ENCODE measurements around the gene PIGU.

DNA sequence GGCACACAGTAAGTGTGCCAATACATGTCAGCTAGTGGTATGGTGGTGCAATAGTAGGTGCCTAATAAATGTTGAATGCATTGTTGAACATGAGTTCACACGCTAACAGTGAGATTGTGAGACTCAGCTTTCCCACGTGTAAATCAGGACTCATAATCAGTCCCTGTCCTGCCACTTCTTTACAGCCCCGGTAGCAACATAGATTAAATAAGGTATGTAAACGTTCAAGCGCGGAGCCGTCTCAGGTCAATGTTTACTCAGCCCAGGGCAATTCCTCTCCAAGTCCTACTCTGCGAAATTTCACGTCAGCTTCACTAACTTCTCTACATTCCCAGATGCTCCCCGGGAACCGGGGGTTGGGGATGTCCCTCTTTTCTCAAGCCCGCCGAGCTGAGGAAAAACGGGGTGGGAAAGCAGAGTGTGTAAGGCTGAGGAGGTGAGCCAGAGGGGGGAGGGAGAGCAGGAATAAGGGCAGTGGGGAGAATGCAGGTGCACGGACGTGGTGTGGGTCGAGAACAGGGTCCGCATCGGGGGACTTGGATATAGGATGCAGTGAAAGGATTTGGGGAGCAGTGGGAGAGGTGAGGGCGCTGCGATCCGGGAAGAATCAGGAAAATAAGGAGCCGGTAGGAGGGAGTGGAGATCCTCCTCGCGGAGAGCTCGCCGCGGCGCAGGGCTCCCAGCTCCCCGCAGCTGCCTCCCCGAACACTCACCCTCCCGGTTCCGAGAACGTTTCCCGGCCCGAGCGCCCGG is 26.7 kb upstream of the PIGU start:
- TF ChIP-seq POLR2AphosphoS5 (IDR thresholded peaks at IDR 0.05) (no peak), POLR2A (IDR thresholded peaks at IDR 0.05) (no peak), EP300 (IDR thresholded peaks at IDR 0.05) (no peak)
- TF ChIP-seq, protein P1, sequence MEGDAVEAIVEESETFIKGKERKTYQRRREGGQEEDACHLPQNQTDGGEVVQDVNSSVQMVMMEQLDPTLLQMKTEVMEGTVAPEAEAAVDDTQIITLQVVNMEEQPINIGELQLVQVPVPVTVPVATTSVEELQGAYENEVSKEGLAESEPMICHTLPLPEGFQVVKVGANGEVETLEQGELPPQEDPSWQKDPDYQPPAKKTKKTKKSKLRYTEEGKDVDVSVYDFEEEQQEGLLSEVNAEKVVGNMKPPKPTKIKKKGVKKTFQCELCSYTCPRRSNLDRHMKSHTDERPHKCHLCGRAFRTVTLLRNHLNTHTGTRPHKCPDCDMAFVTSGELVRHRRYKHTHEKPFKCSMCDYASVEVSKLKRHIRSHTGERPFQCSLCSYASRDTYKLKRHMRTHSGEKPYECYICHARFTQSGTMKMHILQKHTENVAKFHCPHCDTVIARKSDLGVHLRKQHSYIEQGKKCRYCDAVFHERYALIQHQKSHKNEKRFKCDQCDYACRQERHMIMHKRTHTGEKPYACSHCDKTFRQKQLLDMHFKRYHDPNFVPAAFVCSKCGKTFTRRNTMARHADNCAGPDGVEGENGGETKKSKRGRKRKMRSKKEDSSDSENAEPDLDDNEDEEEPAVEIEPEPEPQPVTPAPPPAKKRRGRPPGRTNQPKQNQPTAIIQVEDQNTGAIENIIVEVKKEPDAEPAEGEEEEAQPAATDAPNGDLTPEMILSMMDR (IDR thresholded peaks at IDR 0.05): no peak
